K562 (cell line): ENCODE data around the gene HKDC1. TPM values are rescaled to one million over a fixed set of nuclear protein-coding genes. Genes with fewer than 3 reads are reported as not detected.

Source experiments
- ATAC-seq: fragments of 200-7000 bp; cut with Tn5 transposase; 3 replicates; pipeline ENCODE4 v1.9.1; 2020; ENCODE audit warnings: moderate library complexity
- BruUV-seq: library from RNA; stranded (reverse); fragments of 400-500 nt; replicated peaks from 2 replicates; lab custom pipeline; 2021; lab: Mats Ljungman, UMichigan
- CTCF ChIA-PET: fragments of 300-600 bp; formaldehyde crosslinking; extraction: SDS; loops from one replicate; lab custom pipeline; 2021; ENCODE audit warnings: low intra/inter-chr PET ratio; lab: Yijun Ruan, JAX
- POLR2A ChIA-PET: fragments of 300-600, 350-650 bp; sonication (Branson Sonifier 250); formaldehyde crosslinking; extraction: SDS; loops from one replicate; lab custom pipeline; 2021; ENCODE audit warnings: antibody characterized with exemption, inconsistent platforms; lab: Yijun Ruan, JAX
- DNase-seq, 4 experiments: peaks; one replicate each; pipeline versions ENCODE4 v3.0.0 to v3.0.0-alpha.2; 2011 to 2018; ENCODE audit warnings: low spot score in 3 of 4, mixed read lengths in 3 of 4; ENCODE audit errors: extremely low read depth in 1 of 4
- FAIRE-seq: peaks from 2 replicates; lab custom pipeline; 2011; peaks lifted over from hg19 to GRCh38; lab: Jason Lieb, UNC
- H2AFZ ChIP-seq: 2 replicates; pipeline ENCODE4 v1.6.0; 2011; ENCODE audit warnings: low read depth, low read length, control low read depth, inconsistent platforms
- H3K27ac ChIP-seq: fragments of 200-600 bp; 3 replicates; pipeline ENCODE4 v1.8.0; 2011; ENCODE audit warnings: low read depth, mild to moderate bottlenecking, control low read depth, inconsistent platforms, low read length, moderate library complexity, mixed read lengths; ENCODE audit errors: extremely low read depth
- H3K27me3 ChIP-seq, 2 experiments: fragments of 300-600 bp in 1 of 2; 2 replicates in 1 of 2; 3 replicates in 1 of 2; pipeline versions ENCODE4 v1.6.0 to v1.8.0; 2011; ENCODE audit warnings: inconsistent platforms in 2 of 2, low read length in 2 of 2, mild to moderate bottlenecking in 1 of 2, mixed read lengths in 1 of 2, moderate library complexity in 1 of 2; ENCODE audit not compliant: control insufficient read depth in 2 of 2, insufficient read depth in 2 of 2
- H3K36me3 ChIP-seq: fragments of 300-600 bp; 3 replicates; pipeline ENCODE4 v1.8.0; 2011; ENCODE audit warnings: mild to moderate bottlenecking, low read length, inconsistent platforms; ENCODE audit not compliant: control insufficient read depth, insufficient read depth
- H3K4me1 ChIP-seq, 2 experiments: fragments of 200-600 bp in 1 of 2; replicated peaks in 1 of 2; 2 replicates in 1 of 2; 3 replicates in 1 of 2; pipeline versions ENCODE4 v1.5.1 to v1.8.0; 2011; ENCODE audit warnings: inconsistent platforms in 2 of 2, low read length in 2 of 2, mild to moderate bottlenecking in 1 of 2, mixed read lengths in 1 of 2, moderate library complexity in 1 of 2; ENCODE audit not compliant: control insufficient read depth in 2 of 2, insufficient read depth in 2 of 2
- H3K4me2 ChIP-seq: 2 replicates; pipeline ENCODE4 v1.6.1; 2011; ENCODE audit warnings: low read length, control low read depth, inconsistent platforms, mixed read lengths; ENCODE audit not compliant: insufficient read depth
- H3K4me3 ChIP-seq: fragments of 200-600 bp; sonication (generic), shearing (Covaris generic); 2 replicates; pipeline ENCODE4 v1.5.1; 2016; ENCODE audit warnings: control low read depth, inconsistent platforms
- H3K79me2 ChIP-seq: fragments of 200-600 bp; 3 replicates; pipeline ENCODE4 v1.8.0; 2011; ENCODE audit warnings: low read length, inconsistent platforms; ENCODE audit not compliant: control insufficient read depth, insufficient read depth
- H3K9ac ChIP-seq, 2 experiments: 2 replicates each; pipeline versions ENCODE4 v1.6.0 to v1.6.1; 2011; ENCODE audit warnings: low read depth in 2 of 2, low read length in 2 of 2, control low read depth in 1 of 2, inconsistent platforms in 1 of 2, mild to moderate bottlenecking in 1 of 2, mixed read lengths in 1 of 2; ENCODE audit not compliant: insufficient read depth in 1 of 2
- H3K9me1 ChIP-seq: one replicate; pipeline ENCODE4 v1.6.0; 2011; ENCODE audit warnings: inconsistent platforms, mild to moderate bottlenecking, low read length, moderate library complexity; ENCODE audit not compliant: control insufficient read depth, insufficient read depth
- H3K9me3 ChIP-seq: replicated peaks from 2 replicates; pipeline ENCODE4 v1.5.1; 2011; ENCODE audit warnings: low read depth, low read length, inconsistent platforms; ENCODE audit not compliant: control insufficient read depth, insufficient read depth
- H4K20me1 ChIP-seq: replicated peaks from 2 replicates; pipeline ENCODE4 v1.6.1; 2011; ENCODE audit warnings: low read length, inconsistent platforms, mixed read lengths; ENCODE audit not compliant: control insufficient read depth, insufficient read depth
- HNRNPLL ChIP-seq: fragments of 200-400 bp; formaldehyde crosslinking; IDR thresholded peaks from 2 replicates; pipeline ENCODE4 v1.6.1; 2017; ENCODE audit warnings: low read length, low read depth, mild to moderate bottlenecking; ENCODE audit not compliant: poor library complexity, severe bottlenecking
- NFIC ChIP-seq: fragments of 450-650 bp; IDR thresholded peaks from 2 replicates; pipeline ENCODE4 v1.6.1; 2017; ENCODE audit warnings: mild to moderate bottlenecking, inconsistent platforms
- NFIX ChIP-seq: fragments of 250-450 bp; sonication (Bioruptor Pico); IDR thresholded peaks from 2 replicates; pipeline ENCODE4 v1.4.0; 2020; ENCODE audit warnings: low read depth, mild to moderate bottlenecking, moderate library complexity
- PATZ1 ChIP-seq: fragments of 250-450 bp; sonication (Bioruptor Pico); IDR thresholded peaks from 2 replicates; pipeline ENCODE4 v1.5.0; 2020; ENCODE audit warnings: mild to moderate bottlenecking, borderline replicate concordance
- RBM17 ChIP-seq: fragments of 200-400 bp; formaldehyde crosslinking; IDR thresholded peaks from 2 replicates; pipeline ENCODE4 v1.6.1; 2017; ENCODE audit warnings: low read depth, mild to moderate bottlenecking, low read length, borderline replicate concordance
- ZNF780A ChIP-seq: fragments of 250-450 bp; sonication (Bioruptor Pico); IDR thresholded peaks from 2 replicates; pipeline ENCODE4 v1.5.0; 2021; ENCODE audit warnings: mild to moderate bottlenecking
- WGBS: fragments of 100-300 bp; shearing (Covaris generic); methylation state at CpG from one replicate; pipeline ENCODE4 v1.1.6; 2016; ENCODE audit warnings: low coverage, mixed read lengths; ENCODE audit not compliant: insufficient coverage; ENCODE audit errors: missing lambda C conversion rate; 5-methylcytosine and 5-hydroxymethylcytosine counted together
- in situ Hi-C: fragments of 300-500 bp; cut with MboI; formaldehyde crosslinking; loops from 4 replicates; pipeline ENCODE4 v1.15.0; 2018; ENCODE audit warnings: inconsistent platforms, mixed read lengths
- intact Hi-C: fragments of 100-400 bp; cut with micrococcal nuclease; formaldehyde crosslinking; loops from 2 replicates; pipeline ENCODE4 v1.14.2; 2022
- polyA plus RNA-seq, 8 experiments: library from polyadenylated mRNA; depleted of rRNA in 4 of 8; stranded (reverse) in 5 of 8; unstranded in 3 of 8; fragments of >200 nt; fragmentation: Nextera tagmentation in 2 of 8; fragmentation: Illumina TruSeq in 1 of 8; extraction: Ambion mirVana in 2 of 8; extraction: Trizol in 1 of 8; gene quantifications; 2 replicates each; pipeline versions ENCODE4 v1.2.1 to v1.2.3, GENCODE V29; 2011 to 2014; ENCODE audit warnings: inconsistent platforms in 1 of 8, missing spikeins in 1 of 8
- total RNA-seq, 7 experiments: library from RNA; depleted of rRNA in 6 of 7; stranded (reverse); fragments of >200 nt in 6 of 7; fragmentation: Illumina TruSeq in 2 of 7; extraction: Trizol in 2 of 7; gene quantifications; 2 replicates each; pipeline versions ENCODE4 v1.2.1 to v1.2.3, GENCODE V29; 2011 to 2021; ENCODE audit warnings: low replicate concordance in 1 of 7
- TF ChIP-seq, protein P1 (sequence below): fragments of 250-450 bp; sonication (Bioruptor Pico); IDR thresholded peaks from 2 replicates; pipeline ENCODE4 v1.4.0; 2020; ENCODE audit warnings: mild to moderate bottlenecking
- TF ChIP-seq, protein P2 (sequence below): fragments of 450-650 bp; IDR thresholded peaks from 2 replicates; pipeline ENCODE4 v1.7.1; 2018; ENCODE audit warnings: mild to moderate bottlenecking, low read depth; ENCODE audit not compliant: partially characterized antibody

Gene HKDC1
- total and polyA plus RNA-seq, 9 of the 15 experiments (the other 6 are each of a cell fraction or from before 2014, with no cell fraction given) = 0.04 to 0.22 (median 0.11) TPM; not detected in 5

DNA sequence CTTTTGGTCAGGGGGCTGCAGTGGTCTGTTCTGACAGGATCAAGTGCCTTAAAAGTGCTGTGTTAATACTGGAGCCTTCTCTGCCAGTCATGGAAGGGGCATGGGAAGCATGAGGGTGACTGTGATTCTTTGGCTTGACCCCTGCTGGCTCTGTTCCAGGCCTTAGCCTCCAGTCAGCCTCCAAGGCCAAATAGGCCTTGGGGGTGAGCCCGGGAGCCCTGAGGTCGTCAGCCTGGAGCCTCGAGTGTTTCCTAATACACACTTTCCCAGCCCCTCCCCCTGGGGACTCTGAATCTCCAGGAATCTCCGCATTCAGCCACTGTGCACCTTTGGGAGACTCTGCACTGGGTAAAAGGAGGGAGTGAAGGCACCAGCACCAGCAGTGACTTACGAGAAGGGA, 10.0 kb downstream of the HKDC1 start:
- no peak for ATAC-seq
- Histone ChIP-seq H3K27ac (no peak overlapping the region), H4K20me1 (no peaks in the 10 kb centered on the region), H3K36me3 (no peaks in the 10 kb centered on the region), H3K27me3 (no peaks in the 10 kb centered on the region), H3K79me2 (no peaks in the 10 kb centered on the region), H3K4me1 (peaks cover 8 to 14% of the 10 kb centered on the region in 2 experiments), H3K9me1 (no peaks in the 10 kb centered on the region), H3K9ac (no peak overlapping the region), H3K9me3 (no peaks in the 10 kb centered on the region), H3K4me2 (no peak overlapping the region), H3K4me3 (no peak overlapping the region), H2AFZ (peak overlapping the region; percentile 92)
- BruUV-seq = no TSS peak
- DNase-seq = no peak
- TF ChIP-seq PATZ1 (CRISPR knock-in tag) (no peak), RBM17 (no peak), NFIC (peak; percentile 89), NFIX (0 out of 2 replicates have a peak, but pooled peaks have one; percentile 10), ZNF780A (CRISPR knock-in tag) (no peak), HNRNPLL (no peak)
- TF ChIP-seq, protein P1, sequence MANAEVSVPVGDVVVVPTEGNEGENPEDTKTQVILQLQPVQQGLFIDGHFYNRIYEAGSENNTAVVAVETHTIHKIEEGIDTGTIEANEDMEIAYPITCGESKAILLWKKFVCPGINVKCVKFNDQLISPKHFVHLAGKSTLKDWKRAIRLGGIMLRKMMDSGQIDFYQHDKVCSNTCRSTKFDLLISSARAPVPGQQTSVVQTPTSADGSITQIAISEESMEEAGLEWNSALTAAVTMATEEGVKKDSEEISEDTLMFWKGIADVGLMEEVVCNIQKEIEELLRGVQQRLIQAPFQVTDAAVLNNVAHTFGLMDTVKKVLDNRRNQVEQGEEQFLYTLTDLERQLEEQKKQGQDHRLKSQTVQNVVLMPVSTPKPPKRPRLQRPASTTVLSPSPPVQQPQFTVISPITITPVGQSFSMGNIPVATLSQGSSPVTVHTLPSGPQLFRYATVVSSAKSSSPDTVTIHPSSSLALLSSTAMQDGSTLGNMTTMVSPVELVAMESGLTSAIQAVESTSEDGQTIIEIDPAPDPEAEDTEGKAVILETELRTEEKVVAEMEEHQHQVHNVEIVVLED = no peak
- TF ChIP-seq, protein P2, sequence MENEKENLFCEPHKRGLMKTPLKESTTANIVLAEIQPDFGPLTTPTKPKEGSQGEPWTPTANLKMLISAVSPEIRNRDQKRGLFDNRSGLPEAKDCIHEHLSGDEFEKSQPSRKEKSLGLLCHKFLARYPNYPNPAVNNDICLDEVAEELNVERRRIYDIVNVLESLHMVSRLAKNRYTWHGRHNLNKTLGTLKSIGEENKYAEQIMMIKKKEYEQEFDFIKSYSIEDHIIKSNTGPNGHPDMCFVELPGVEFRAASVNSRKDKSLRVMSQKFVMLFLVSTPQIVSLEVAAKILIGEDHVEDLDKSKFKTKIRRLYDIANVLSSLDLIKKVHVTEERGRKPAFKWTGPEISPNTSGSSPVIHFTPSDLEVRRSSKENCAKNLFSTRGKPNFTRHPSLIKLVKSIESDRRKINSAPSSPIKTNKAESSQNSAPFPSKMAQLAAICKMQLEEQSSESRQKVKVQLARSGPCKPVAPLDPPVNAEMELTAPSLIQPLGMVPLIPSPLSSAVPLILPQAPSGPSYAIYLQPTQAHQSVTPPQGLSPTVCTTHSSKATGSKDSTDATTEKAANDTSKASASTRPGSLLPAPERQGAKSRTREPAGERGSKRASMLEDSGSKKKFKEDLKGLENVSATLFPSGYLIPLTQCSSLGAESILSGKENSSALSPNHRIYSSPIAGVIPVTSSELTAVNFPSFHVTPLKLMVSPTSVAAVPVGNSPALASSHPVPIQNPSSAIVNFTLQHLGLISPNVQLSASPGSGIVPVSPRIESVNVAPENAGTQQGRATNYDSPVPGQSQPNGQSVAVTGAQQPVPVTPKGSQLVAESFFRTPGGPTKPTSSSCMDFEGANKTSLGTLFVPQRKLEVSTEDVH = no peak
- intact Hi-C loops = loop anchor here (10.0 kb wide), 1 partner anchor 405 kb away; the partner anchor contains the start of gene FAM241B
- CTCF ChIA-PET = no interaction called here
- 45% methylated on average over 5 of the region's 5 CpGs for WGBS
- FAIRE-seq = no peak
- in situ Hi-C loops = loop anchor here (5.0 to 25.0 kb wide), 3 partner anchors 238 to 407 kb away; partner anchors contain the start of gene FAM241B
- POLR2A ChIA-PET = interaction anchor here (1.0 to 1.3 kb wide), 3 partner anchors 13 to 134 kb away, joined by 4 to 8 read pairs (median 6); no protein-coding TSS in a partner anchor
